GM21423 (cell line): Measurements from ENCODE around the gene GPR17.

Experiments used
- ATAC-seq: cut with Tn5 transposase; IDR thresholded peaks from one replicate; pipeline ENCODE4 v1.9.1; 2021; ENCODE audit warnings: mild to moderate bottlenecking, moderate library complexity; ENCODE audit not compliant: unreplicated experiment

Gene GPR17

GRCh38 chr2:127628767-127629614, 17.0 kb upstream of the GPR17 start:
- ATAC-seq = no peak

GRCh38 chr2:127629637-127630036, 16.3 kb upstream of the GPR17 start:
- no peak for ATAC-seq

GRCh38 chr2:127630096-127630863, 15.7 kb upstream of the GPR17 start:
- no peak for ATAC-seq

GRCh38 chr2:127630864-127631540, 15.0 kb upstream of the GPR17 start:
- ATAC-seq = no peak

GRCh38 chr2:127631541-127631996, 14.4 kb upstream of the GPR17 start:
- ATAC-seq = no peak

GRCh38 chr2:127631997-127632581, 13.9 kb upstream of the GPR17 start:
- ATAC-seq = no peak

GRCh38 chr2:127632592-127633489, 13.1 kb upstream of the GPR17 start:
- peak; percentile 58 for ATAC-seq

GRCh38 chr2:127633556-127634065, 12.3 kb upstream of the GPR17 start:
- ATAC-seq = no peak

- ATAC-seq = no peak
Observed at GRCh38 chr2:127634066-127634617, 11.8 kb upstream of the GPR17 start.

- ATAC-seq = no peak
Observed at GRCh38 chr2:127634626-127635379, 11.2 kb upstream of the GPR17 start.

- ATAC-seq = no peak
Observed at GRCh38 chr2:127635380-127636237, 10.3 kb upstream of the GPR17 start.

GRCh38 chr2:127636248-127637235, 9.4 kb upstream of the GPR17 start:
- no peak for ATAC-seq

- ATAC-seq = no peak
Observed at GRCh38 chr2:127637236-127637630, 8.7 kb upstream of the GPR17 start.

- ATAC-seq = no peak
Observed at GRCh38 chr2:127637725-127638252, 8.2 kb upstream of the GPR17 start.

GRCh38 chr2:127638361-127639110, 7.4 kb upstream of the GPR17 start:
- no peak for ATAC-seq

GRCh38 chr2:127639111-127639474, 6.9 kb upstream of the GPR17 start:
- no peak for ATAC-seq
